Cardiac fibroblast (primary cell): ENCODE data around the gene GULP1.

ENCODE experiments used
- DNase-seq, 2 donors: peaks; one replicate each; pipeline versions ENCODE4 v3.0.0 to v3.0.0-alpha.2; 2010; ENCODE audit warnings: low read depth in 2 of 2
- H3K4me3 ChIP-seq, 2 donors: replicated peaks in 1 of 2; 1 replicate in 1 of 2; 2 replicates in 1 of 2; pipeline ENCODE4 v1.5.1; 2011; ENCODE audit warnings: low read depth in 2 of 2, low read length in 2 of 2, mild to moderate bottlenecking in 2 of 2, moderate library complexity in 1 of 2
- TF ChIP-seq, protein P1 (sequence below): IDR thresholded peaks from one replicate; pipeline ENCODE4 v1.5.1; 2011; ENCODE audit warnings: low read depth, mild to moderate bottlenecking, low read length, inconsistent platforms

GULP1 gene

DNA sequence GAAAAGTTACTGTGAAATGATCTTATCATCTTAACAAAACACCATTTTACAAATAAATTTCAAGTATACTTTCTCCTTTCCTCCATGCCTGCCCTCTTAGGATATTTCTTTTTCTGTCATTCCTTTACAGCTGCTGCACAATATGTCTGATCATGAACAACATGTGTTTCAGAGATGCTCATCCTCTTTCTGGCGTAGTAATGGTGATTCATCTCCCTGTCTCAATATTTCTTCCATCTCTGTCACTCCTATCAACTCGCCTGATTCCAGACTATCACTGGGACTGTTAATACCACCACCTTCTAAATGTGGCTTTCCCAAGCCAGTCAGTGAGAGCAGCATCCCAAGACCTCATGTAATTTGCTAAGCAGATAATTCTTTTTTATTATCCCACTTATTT is 290.5 kb downstream of the GULP1 start:
- TF ChIP-seq, protein P1, sequence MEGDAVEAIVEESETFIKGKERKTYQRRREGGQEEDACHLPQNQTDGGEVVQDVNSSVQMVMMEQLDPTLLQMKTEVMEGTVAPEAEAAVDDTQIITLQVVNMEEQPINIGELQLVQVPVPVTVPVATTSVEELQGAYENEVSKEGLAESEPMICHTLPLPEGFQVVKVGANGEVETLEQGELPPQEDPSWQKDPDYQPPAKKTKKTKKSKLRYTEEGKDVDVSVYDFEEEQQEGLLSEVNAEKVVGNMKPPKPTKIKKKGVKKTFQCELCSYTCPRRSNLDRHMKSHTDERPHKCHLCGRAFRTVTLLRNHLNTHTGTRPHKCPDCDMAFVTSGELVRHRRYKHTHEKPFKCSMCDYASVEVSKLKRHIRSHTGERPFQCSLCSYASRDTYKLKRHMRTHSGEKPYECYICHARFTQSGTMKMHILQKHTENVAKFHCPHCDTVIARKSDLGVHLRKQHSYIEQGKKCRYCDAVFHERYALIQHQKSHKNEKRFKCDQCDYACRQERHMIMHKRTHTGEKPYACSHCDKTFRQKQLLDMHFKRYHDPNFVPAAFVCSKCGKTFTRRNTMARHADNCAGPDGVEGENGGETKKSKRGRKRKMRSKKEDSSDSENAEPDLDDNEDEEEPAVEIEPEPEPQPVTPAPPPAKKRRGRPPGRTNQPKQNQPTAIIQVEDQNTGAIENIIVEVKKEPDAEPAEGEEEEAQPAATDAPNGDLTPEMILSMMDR: no peak
- DNase-seq: peak in 1 of 2 donors; percentile 18
- no peak overlapping the region for H3K4me3 ChIP-seq

DNA sequence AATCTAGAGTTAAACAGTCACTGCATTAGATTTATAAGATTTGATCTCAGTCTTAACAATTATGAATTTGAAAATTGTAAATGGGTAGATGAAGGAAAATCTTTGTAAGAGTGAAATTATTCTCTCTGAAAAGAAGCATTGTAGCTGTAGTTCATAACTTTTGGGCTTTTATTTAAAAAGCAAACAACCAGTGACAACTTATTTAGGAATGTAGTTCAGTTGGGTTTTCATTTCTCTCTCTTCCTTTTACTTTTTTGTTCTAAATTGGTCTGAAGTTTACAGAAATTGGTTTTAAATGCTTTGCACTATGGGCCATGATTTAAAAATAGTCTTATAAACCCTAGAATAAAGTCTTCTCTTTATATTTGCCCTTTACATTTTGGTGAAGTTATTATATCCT is 296.6 kb downstream of the GULP1 start:
- DNase-seq: no peak
- TF ChIP-seq, protein P1: no peak
- no peak overlapping the region for H3K4me3 ChIP-seq

DNA sequence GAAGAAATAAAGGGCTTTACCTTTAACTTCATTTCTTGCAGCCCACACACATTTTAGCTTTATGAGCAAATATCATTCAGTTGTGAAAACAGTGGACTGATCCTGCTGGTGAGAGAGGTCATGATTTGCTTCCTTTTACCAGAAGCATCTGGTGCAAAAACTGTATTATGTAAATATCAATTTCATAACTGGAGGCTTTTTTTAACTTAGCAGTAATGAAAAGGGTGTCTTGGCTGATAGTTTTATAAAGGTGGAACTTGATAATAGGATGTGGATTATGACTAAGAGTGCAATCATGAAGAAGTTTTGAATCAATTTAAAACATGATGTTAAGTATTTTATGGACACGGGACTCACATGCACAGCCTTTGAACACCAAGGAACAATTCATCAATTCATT is 304.4 kb downstream of the GULP1 start:
- TF ChIP-seq, protein P1: no peak
- peak in 1 of 2 donors; percentile 35 for DNase-seq

DNA sequence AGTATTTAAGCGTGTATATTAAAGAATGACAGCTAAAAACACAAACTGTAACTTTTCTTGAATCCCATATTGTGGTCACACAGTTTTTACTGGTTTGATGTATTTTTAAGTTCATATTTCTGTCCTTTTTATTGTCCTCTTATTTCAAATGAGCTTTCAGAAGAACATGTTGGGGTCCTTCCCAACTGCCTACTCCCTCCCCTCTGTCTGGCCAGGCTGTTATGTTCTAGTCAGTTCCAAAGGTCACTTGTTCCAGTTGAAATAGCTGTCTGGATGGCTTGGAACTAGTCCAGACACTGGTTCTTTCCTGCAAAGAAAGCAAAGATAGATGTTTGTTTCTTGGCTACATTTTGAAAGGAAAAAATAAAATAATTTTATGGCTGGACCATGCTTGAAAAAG is 306.9 kb downstream of the GULP1 start:
- DNase-seq: peak in 1 of 2 donors; percentile 48
- H3K4me3 ChIP-seq: no peak overlapping the region
- TF ChIP-seq, protein P1: no peak

More for the DNA sequence above, 304.4 kb downstream of the GULP1 start:
- no peak overlapping the region for H3K4me3 ChIP-seq

DNA sequence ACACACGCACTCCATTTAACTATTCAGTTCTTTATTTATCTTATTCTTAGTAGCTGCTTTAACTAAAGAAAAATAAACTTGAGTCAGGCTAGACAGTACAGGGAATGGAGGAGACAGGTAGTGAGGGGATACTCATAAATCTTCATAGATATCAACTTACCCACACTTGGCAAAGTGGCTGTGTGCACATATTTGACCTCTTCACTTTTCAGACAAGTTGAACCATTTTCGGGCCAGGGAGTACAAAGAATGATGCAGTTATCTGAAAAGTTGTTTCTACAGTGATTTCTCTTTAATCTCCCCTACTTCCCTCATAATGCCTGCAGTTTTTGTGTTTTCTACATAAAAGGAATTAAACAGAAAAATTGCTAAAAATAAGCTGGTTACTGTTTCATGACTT is 307.5 kb downstream of the GULP1 start:
- H3K4me3 ChIP-seq: no peak overlapping the region
- TF ChIP-seq, protein P1: no peak
- DNase-seq: no peak

DNA sequence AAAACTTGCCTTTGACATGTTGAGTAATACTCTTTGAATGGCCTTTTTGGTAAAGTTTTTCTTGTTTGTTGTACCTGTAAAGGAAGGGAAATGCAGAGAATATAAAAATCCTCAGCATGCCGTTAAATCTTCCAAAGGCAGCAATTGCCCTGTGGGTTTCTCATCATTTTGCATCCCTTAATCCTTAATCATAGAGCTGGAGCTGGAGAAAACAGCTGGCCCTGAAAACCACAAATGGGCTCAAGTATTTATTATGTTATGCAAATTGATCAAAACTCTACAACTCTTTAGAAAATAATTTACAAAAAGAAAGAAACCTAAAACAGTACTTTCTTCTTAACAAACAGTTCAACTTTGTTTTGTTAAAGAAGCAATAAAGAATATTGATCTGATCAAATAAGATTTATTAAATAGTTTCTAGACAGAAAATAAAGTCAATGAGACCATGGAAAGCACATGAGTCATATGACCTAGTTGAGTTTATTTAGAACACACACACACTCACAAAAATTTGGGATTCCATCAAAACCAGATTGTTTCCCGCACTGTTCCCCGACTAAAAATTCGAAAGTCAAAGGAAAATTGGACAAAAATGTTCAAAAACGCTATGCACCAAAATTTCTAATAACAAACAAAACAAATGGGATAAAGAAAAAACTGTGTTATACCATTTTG is 309.0 kb downstream of the GULP1 start:
- peak in 1 of 2 donors; percentile 39 for DNase-seq
- TF ChIP-seq, protein P1: no peak
- no peak overlapping the region for H3K4me3 ChIP-seq

DNA sequence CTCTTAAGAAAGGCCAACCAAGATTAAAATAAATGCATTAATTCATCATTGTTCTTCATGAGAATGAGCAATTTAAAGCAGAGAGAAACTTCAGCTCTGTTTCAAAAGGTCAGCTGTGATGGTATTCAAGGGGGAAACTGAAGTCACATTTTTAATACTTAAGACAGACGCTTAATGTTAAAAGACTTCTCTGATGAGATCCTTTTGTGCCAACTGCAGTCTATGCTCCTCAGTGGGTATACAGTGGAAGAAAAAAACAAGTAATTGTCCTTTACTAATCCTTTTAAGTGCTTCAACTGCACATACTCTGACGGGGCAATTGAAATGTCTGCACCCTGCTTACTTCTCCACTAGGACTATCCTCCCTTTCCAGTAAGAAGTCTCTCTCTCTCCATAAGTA is 309.7 kb downstream of the GULP1 start:
- TF ChIP-seq, protein P1: no peak
- no peak for DNase-seq
- no peak overlapping the region for H3K4me3 ChIP-seq
